ENCODE measurements around the gene PDS5B.
"Not testable (repeated sequence)": the region's sequence is repeated elsewhere in the genome, so short reads cannot be mapped to it uniquely, and the experiment has no call there.

GRCh38 chr13:32729097-32729496, 142.8 kb downstream of the PDS5B start:
- TF ChIP-seq, protein P1, sequence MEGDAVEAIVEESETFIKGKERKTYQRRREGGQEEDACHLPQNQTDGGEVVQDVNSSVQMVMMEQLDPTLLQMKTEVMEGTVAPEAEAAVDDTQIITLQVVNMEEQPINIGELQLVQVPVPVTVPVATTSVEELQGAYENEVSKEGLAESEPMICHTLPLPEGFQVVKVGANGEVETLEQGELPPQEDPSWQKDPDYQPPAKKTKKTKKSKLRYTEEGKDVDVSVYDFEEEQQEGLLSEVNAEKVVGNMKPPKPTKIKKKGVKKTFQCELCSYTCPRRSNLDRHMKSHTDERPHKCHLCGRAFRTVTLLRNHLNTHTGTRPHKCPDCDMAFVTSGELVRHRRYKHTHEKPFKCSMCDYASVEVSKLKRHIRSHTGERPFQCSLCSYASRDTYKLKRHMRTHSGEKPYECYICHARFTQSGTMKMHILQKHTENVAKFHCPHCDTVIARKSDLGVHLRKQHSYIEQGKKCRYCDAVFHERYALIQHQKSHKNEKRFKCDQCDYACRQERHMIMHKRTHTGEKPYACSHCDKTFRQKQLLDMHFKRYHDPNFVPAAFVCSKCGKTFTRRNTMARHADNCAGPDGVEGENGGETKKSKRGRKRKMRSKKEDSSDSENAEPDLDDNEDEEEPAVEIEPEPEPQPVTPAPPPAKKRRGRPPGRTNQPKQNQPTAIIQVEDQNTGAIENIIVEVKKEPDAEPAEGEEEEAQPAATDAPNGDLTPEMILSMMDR (IDR thresholded peaks at IDR 0.05): not testable (repeated sequence)
- not testable (repeated sequence) for TF ChIP-seq POLR2A (IDR thresholded peaks at IDR 0.05)

Data from heart left ventricle (tissue), 13 donors.